ENCODE measurements around the gene KLHDC9. TPM values are rescaled to one million over a fixed set of nuclear protein-coding genes. Genes with fewer than 3 reads are reported as not detected.

Gene KLHDC9, protein sequence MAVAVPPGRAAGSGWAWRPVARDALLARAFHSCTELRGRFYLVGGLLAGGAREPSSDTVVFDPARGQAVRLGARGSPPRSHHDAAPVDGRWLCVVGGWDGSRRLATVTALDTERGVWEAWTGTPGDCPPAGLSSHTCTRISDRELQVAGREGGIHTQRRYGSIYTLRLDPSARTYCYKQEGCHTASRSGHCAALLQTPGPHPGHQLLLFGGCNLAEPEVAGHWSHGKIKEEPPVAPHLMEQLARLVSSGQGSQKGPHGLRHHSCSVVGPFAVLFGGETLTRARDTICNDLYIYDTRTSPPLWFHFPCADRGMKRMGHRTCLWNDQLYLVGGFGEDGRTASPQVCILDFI
- 1.4 to 2.0 TPM (median 1.6 TPM) in 5 replicates for total RNA-seq (2022; extraction: Qiagen RNA extraction; ENCODE audit: low read depth)

DNA sequence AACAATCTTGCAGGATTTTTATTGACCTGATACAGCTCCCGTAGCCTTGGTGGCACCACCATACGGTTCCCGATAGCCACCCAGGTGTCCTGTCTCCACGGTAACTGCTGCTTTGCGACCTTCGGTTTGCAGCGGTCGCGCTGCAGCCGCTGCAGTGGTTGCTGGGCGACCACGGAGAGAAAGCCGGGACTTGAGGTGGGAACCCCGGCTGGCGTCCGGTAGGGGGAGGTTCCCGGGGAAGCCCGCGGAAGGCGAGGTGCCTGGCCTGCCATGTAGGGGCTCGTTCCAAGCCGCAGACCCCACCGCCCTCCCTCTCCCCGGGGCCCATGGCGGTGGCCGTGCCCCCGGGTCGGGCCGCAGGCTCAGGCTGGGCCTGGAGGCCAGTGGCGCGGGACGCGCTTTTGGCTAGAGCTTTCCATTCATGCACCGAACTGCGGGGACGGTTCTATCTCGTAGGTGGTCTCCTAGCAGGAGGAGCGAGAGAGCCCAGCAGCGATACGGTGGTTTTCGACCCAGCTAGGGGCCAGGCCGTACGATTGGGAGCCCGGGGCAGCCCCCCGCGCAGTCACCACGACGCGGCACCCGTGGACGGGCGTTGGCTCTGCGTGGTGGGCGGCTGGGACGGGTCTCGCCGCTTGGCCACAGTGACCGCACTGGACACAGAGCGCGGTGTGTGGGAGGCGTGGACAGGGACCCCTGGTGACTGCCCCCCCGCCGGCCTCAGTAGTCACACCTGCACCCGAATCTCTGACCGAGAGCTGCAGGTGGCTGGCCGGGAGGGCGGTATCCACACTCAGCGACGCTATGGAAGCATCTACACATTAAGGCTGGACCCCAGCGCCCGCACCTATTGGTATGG, at the start of gene KLHDC9:
TSS of gene KLHDC9 (plus strand) at position 152 of the 859 bp plus-strand sequence. CDS start at position 327, 175 bp downstream.

DNA sequence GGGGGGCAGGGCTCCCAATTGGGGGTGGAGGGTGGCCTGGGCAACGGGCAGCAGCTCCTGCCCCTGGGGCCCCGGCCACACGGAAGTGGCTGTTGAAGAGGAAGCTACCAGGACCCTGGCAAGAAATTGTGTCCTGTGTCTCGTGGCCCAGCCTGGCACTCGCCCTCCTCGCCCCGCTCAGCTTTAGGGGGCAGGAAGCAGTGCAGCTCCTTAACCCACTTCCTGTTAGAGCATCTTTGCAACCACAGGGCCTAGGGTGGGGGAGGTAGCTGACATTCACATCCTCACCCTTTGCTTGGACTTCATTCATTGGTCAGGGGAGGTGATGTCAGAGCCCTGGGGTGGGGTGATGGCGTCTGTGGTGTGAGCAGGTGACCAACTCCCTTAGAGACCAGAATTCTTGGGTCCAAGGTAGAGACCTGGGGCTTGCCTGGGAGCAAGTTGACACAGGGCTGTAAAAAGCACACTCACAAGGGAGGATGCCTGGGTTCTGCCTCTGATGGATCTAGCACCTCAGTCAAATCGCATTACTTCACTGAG, 28.4 kb upstream of the KLHDC9 start, which contains the start of gene ARHGAP30:
TSS of gene ARHGAP30 (minus strand) at position 161 of the 540 bp plus-strand sequence. CDS start 267 bp downstream, outside the sequence.

DNA sequence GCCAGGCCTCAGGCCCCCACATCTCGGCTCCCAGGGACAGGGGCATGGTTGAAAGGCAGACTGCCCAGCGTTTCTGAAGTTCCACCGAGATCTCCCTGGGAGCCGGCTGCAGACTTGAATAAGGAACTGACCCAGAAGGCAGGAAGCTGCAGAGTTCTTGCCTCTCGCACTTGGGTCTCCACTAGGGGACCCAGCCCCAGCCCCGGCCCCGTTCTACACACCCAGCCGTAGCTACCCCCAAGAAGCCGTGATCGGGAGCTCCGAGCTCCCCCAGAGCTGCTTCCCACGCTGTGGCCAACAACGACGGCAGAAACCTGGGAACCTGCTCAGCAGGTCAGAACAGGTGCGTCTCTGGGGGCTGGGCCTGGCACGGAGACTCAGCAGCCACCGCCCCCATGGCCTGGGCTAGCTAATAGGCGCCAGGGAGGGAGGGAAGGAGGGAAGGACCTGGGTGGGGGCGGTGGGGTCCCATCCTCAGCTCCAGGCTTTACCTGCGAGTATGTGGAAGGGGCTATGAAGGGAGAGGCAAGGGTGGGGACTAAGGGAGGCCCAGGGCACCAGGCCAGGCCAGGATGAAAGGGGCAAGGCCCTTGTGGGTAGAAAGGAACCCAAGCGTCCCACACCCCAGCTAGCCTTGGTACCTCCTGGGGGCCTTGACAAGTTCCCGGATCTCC, 8.8 kb upstream of the KLHDC9 start, which contains the start of gene NECTIN4:
TSS of gene NECTIN4 (minus strand) at position 308 of the 674 bp plus-strand sequence. CDS start at position 46, 262 bp downstream.

DNA sequence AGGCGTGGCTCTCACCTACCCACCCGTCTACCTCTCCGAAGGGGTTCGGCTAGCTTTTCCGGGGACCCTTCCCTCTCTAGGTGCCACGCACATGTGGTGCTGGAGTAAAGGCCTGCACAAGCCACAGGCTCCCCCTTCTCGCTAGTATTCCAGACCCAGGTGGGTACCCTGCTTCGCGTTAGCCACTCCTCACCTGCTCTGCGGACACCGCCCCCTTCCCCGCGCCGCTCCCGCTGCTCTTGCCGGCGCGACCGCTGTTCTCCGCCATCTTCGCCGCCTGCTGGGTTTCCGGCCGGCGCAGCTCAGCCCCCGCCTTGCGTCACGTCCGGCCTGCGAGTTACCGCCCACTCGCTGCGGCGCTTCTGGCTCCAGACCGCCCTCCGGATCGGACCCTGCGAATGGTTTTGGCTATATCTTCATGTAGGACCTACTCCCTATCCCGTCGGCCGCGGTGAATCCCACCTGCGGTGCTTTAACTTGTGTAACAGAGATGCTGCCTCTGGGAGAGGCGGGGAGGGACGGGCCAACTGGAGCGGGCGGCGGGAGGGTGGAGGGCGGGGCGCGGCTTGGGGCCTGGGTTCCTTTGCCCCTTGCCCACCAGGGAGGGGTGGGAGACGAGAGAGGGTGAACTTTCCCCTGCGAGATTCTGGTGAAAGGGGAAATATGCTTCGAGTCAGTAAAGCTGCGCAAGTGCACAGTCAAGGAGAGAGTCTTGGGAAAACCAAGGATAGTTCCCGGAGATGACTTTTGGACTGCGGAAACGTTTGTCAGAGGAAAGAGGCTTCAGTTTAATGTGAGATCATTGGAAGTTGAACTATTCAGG, 19.8 kb downstream of the KLHDC9 start, which contains the start of the genes NIT1 and PFDN2:
TSS of gene NIT1 (plus strand) at position 347 of the 823 bp plus-strand sequence. CDS start at position 419, 72 bp downstream.
TSS of gene PFDN2 (minus strand) at position 279 of the 823 bp plus-strand sequence. CDS start at position 268, 11 bp downstream.

DNA sequence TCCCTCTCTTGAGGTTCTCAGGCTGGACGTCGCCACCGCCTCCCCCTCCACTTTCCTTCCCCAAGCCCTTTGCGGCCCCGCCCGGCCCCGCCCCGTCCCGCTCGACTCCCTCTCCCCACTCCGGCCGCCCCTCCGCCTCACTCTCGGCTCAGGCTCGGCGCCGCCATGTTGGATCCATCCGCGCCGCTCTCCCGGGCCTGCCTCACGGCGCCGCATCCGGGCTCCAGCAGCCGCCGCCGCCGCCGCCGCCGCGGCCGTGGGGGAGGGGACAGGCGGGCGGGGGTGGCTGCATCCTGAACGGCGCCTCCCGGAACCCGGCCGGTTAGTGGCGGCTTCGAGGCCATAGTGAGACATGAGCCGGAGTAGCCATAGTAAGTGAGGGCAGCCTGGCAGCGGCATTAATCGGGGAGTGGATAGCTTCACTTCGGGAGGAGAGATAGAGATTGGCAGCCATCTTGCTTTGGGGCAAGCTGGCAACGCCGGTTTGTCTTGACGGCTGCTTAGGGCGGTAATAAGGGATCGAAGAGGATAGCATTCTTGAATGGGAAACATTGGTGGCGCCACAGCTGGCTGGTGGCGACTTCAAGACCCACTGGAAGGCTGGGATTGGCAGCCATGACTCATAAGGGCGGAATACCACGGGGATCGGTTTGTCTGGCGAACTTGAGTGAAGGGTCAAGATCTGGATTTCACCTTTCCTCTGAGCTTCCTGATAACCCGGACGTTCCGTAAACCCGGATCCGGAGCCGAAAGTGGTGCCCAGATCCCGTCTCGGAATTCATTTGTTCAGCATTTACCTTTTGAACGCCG, 34.5 kb downstream of the KLHDC9 start, which contains the start of gene DEDD:
TSS of gene DEDD (minus strand) at position 258 of the 810 bp plus-strand sequence. CDS start 8,205 bp downstream, outside the sequence.

Other genes starting within 250 kb of the KLHDC9 start
- not detected in 5 replicates for gene CD244, start 235.5 kb upstream of the KLHDC9 start, total RNA-seq (2022; extraction: Qiagen RNA extraction; ENCODE audit: low read depth)
- not detected in 5 replicates for gene ITLN1, start 213.2 kb upstream of the KLHDC9 start, total RNA-seq (2022; extraction: Qiagen RNA extraction; ENCODE audit: low read depth)
- gene ITLN2, start 143.6 kb upstream of the KLHDC9 start, total RNA-seq (2022; extraction: Qiagen RNA extraction; ENCODE audit: low read depth) = 0.30 to 0.93 TPM (median 0.57 TPM) in 5 replicates
- gene F11R, start 77.2 kb upstream of the KLHDC9 start, total RNA-seq (2022; extraction: Qiagen RNA extraction; ENCODE audit: low read depth) = 46.4 to 85.2 TPM (median 65.9 TPM) in 5 replicates
- gene TSTD1, start 59.4 kb upstream of the KLHDC9 start, total RNA-seq (2022; extraction: Qiagen RNA extraction; ENCODE audit: low read depth) = 0.22 to 0.33 TPM (median 0.30 TPM) in 4 of 5 replicates, not detected in the other
- 49.1 to 56.7 TPM (median 53.8 TPM) in 5 replicates for gene USF1, start 52.4 kb upstream of the KLHDC9 start, total RNA-seq (2022; extraction: Qiagen RNA extraction; ENCODE audit: low read depth)
- 0.07 to 0.14 TPM (median 0.10 TPM) in 4 of 5 replicates, not detected in the other for gene ARHGAP30, start 28.5 kb upstream of the KLHDC9 start, total RNA-seq (2022; extraction: Qiagen RNA extraction; ENCODE audit: low read depth)
- gene NECTIN4, start 8.8 kb upstream of the KLHDC9 start, total RNA-seq (2022; extraction: Qiagen RNA extraction; ENCODE audit: low read depth) = 2.0 to 3.1 TPM (median 2.1 TPM) in 5 replicates
- gene PFDN2, start 19.7 kb downstream of the KLHDC9 start, total RNA-seq (2022; extraction: Qiagen RNA extraction; ENCODE audit: low read depth) = 103 to 127 TPM (median 108 TPM) in 5 replicates
- gene NIT1, start 19.7 kb downstream of the KLHDC9 start, total RNA-seq (2022; extraction: Qiagen RNA extraction; ENCODE audit: low read depth) = 28.4 to 32.9 TPM (median 30.2 TPM) in 5 replicates
- gene DEDD, start 34.3 kb downstream of the KLHDC9 start, total RNA-seq (2022; extraction: Qiagen RNA extraction; ENCODE audit: low read depth) = 26.5 to 32.2 TPM (median 30.1 TPM) in 5 replicates
- gene UFC1, start 55.6 kb downstream of the KLHDC9 start, total RNA-seq (2022; extraction: Qiagen RNA extraction; ENCODE audit: low read depth) = 83.0 to 144 TPM (median 90.5 TPM) in 5 replicates
- gene USP21, start 61.1 kb downstream of the KLHDC9 start, total RNA-seq (2022; extraction: Qiagen RNA extraction; ENCODE audit: low read depth) = 16.0 to 23.4 TPM (median 21.1 TPM) in 5 replicates
- gene PPOX, start 68.1 kb downstream of the KLHDC9 start, total RNA-seq (2022; extraction: Qiagen RNA extraction; ENCODE audit: low read depth) = 13.8 to 17.2 TPM (median 14.6 TPM) in 5 replicates
- gene B4GALT3, start 79.1 kb downstream of the KLHDC9 start, total RNA-seq (2022; extraction: Qiagen RNA extraction; ENCODE audit: low read depth) = 22.6 to 27.7 TPM (median 26.3 TPM) in 5 replicates
- gene ADAMTS4, start 100.7 kb downstream of the KLHDC9 start, total RNA-seq (2022; extraction: Qiagen RNA extraction; ENCODE audit: low read depth) = 0.03 TPM in 1 of 5 replicates, not detected in the others
- 75.9 to 106 TPM (median 84.1 TPM) in 5 replicates for gene NDUFS2, start 104.0 kb downstream of the KLHDC9 start, total RNA-seq (2022; extraction: Qiagen RNA extraction; ENCODE audit: low read depth)
- 0.46 to 0.74 TPM in 2 of 5 replicates, not detected in the others for gene FCER1G, start 116.9 kb downstream of the KLHDC9 start, total RNA-seq (2022; extraction: Qiagen RNA extraction; ENCODE audit: low read depth)
- 3.2 TPM in 1 of 5 replicates, not detected in the others for gene APOA2, start 125.3 kb downstream of the KLHDC9 start, total RNA-seq (2022; extraction: Qiagen RNA extraction; ENCODE audit: low read depth)
- 9.3 to 12.6 TPM (median 11.7 TPM) in 5 replicates for gene TOMM40L, start 127.7 kb downstream of the KLHDC9 start, total RNA-seq (2022; extraction: Qiagen RNA extraction; ENCODE audit: low read depth)
- gene NR1I3, start 139.8 kb downstream of the KLHDC9 start, total RNA-seq (2022; extraction: Qiagen RNA extraction; ENCODE audit: low read depth) = 0.26 TPM in 1 of 5 replicates, not detected in the others
- gene PCP4L1, start 160.4 kb downstream of the KLHDC9 start, total RNA-seq (2022; extraction: Qiagen RNA extraction; ENCODE audit: low read depth) = 0.10 to 0.11 TPM in 2 of 5 replicates, not detected in the others
- 0.18 to 0.31 TPM (median 0.27 TPM) in 5 replicates for gene MPZ, start 211.6 kb downstream of the KLHDC9 start, total RNA-seq (2022; extraction: Qiagen RNA extraction; ENCODE audit: low read depth)
- 237 to 255 TPM (median 248 TPM) in 5 replicates for gene SDHC, start 216.0 kb downstream of the KLHDC9 start, total RNA-seq (2022; extraction: Qiagen RNA extraction; ENCODE audit: low read depth)